ENCODE measurements around the gene CAB39L. TPM values are rescaled to one million over a fixed set of nuclear protein-coding genes. Genes with fewer than 3 reads are reported as not detected.

The CAB39L gene
- total RNA-seq, 1 donor from 2014 or later = 3.4 TPM

DNA sequence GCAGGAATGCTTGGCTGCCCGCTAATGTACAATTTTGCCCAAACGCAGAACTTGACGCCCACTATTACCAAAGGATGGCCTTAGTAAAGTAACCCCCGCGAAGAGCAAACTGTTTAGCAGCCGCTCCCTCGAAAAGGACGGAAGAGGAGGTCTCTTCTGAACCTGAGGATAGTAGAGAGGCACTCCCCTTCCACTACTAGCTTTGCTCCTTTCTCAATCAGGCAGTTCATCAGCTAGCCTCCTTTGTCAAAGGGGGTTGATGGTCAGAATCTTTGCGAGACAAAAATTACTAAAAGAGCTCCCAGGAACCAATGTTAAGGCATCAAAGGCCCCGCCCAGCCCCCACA, 534 bp downstream of the CAB39L start:
- TF ChIP-seq, protein P1, sequence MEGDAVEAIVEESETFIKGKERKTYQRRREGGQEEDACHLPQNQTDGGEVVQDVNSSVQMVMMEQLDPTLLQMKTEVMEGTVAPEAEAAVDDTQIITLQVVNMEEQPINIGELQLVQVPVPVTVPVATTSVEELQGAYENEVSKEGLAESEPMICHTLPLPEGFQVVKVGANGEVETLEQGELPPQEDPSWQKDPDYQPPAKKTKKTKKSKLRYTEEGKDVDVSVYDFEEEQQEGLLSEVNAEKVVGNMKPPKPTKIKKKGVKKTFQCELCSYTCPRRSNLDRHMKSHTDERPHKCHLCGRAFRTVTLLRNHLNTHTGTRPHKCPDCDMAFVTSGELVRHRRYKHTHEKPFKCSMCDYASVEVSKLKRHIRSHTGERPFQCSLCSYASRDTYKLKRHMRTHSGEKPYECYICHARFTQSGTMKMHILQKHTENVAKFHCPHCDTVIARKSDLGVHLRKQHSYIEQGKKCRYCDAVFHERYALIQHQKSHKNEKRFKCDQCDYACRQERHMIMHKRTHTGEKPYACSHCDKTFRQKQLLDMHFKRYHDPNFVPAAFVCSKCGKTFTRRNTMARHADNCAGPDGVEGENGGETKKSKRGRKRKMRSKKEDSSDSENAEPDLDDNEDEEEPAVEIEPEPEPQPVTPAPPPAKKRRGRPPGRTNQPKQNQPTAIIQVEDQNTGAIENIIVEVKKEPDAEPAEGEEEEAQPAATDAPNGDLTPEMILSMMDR (IDR thresholded peaks at IDR 0.05) = no peak
- no peak for ATAC-seq (ENCODE audit: low read depth)
- H3K27me3 Mint-ChIP-seq = no peaks in the 10 kb centered on the region

DNA sequence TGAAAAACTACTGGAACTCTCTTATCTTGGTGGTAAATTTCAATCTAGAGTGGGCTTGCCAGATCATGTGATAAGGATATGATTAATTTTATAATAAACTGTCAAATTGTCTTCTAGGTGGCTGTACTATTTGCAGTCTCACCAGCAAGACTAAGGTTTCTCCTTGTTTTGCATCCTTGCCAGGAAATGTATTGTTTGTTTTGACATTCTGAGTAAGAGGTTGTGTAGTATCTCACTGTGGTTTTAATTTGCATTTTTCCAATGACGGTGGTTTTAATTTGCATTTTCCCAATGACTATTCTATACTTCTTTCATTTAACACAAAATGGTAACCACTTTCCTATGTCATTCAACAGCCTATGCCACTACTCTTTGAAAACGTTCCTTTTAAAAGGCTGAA, 2.0 kb downstream of the CAB39L start:
- ATAC-seq (ENCODE audit: low read depth) = no peak
- Mint-ChIP-seq H3K4me3 (no peak overlapping the region), H3K4me1 (peaks cover 53% of the 10 kb centered on the region), H3K9me3 (no peaks in the 10 kb centered on the region), H3K27me3 (no peaks in the 10 kb centered on the region), H3K36me3 (ENCODE audit: low read depth) (peaks cover 22% of the 10 kb centered on the region), H3K27ac (no peak overlapping the region)
- TF ChIP-seq, protein P1 (IDR thresholded peaks at IDR 0.05) = no peak
- no peak for DNase-seq
- intact Hi-C loops (cut with micrococcal nuclease) = loop anchor here (5.0 kb wide), 3 partner anchors 195 to 1140 kb away; partner anchors contain the start of genes CDADC1 and RB1
- ChIA-PET POLR2A (interaction anchor here (0.7 kb wide), 1 partner anchor 194 kb away, joined by 3 read pairs; no protein-coding TSS in a partner anchor), CTCF (no interaction called here)

More for the DNA sequence above, 534 bp downstream of the CAB39L start:
- DNase-seq = peak; percentile 15
- no peaks in the 10 kb centered on the region for H3K9me3 Mint-ChIP-seq
- H3K4me3 Mint-ChIP-seq = peak overlapping the region; percentile 94
- peak overlapping the region; percentile 99 for H3K27ac Mint-ChIP-seq
- intact Hi-C loops (cut with micrococcal nuclease) = loop anchor here (5.0 kb wide), 3 partner anchors 196 to 1141 kb away; partner anchors contain the start of genes CDADC1 and RB1
- CTCF ChIA-PET = interaction anchor here (1.2 to 2.3 kb wide), 3 partner anchors 12 to 349 kb away, joined by 3 to 18 read pairs (median 3); partner anchors contain the start of gene KPNA3
- H3K36me3 Mint-ChIP-seq (ENCODE audit: low read depth) = peaks cover 22% of the 10 kb centered on the region
- H3K4me1 Mint-ChIP-seq = peaks cover 66% of the 10 kb centered on the region
- POLR2A ChIA-PET = interaction anchor here (0.5 to 4.3 kb wide), 21 partner anchors 10 to 1437 kb away, joined by 3 to 85 read pairs (median 6); partner anchors contain the start of genes ARL11, EBPL, PHF11 and RCBTB1

DNA sequence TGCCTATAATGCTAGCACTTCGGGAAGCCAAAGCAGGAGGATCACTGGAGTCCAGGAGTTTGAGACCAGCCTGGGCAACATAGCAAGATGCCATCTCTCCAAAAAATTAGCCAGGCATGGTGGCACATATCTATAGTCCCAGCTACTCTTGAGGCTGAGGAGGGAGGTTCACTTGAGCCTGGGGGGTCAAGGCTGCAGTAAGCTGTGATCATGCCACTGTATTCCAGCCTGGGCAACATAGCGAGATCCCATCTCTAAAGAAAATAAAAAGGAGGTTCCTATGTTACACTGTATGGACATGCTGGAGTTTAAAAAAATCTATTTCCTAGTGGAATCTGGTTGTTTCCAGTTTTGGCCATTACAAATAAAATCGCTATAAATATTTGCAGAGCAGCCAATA, 2.6 kb downstream of the CAB39L start:
- no peak overlapping the region for H3K27ac Mint-ChIP-seq
- no peaks in the 10 kb centered on the region for H3K9me3 Mint-ChIP-seq
- DNase-seq = no peak
- no peaks in the 10 kb centered on the region for H3K27me3 Mint-ChIP-seq
- peaks cover 48% of the 10 kb centered on the region for H3K4me1 Mint-ChIP-seq
- ChIA-PET POLR2A (interaction anchor here (0.7 kb wide), 2 partner anchors 8 to 194 kb away, joined by 3 read pairs; no protein-coding TSS in a partner anchor), CTCF (no interaction called here)
- H3K4me3 Mint-ChIP-seq = no peak overlapping the region
- peaks cover 20% of the 10 kb centered on the region for H3K36me3 Mint-ChIP-seq (ENCODE audit: low read depth)
- TF ChIP-seq, protein P1 (IDR thresholded peaks at IDR 0.05) = no peak
- intact Hi-C loops (cut with micrococcal nuclease) = loop anchor here (5.0 kb wide), 3 partner anchors 194 to 1139 kb away; partner anchors contain the start of genes CDADC1 and RB1
- ATAC-seq (ENCODE audit: low read depth) = no peak

DNA sequence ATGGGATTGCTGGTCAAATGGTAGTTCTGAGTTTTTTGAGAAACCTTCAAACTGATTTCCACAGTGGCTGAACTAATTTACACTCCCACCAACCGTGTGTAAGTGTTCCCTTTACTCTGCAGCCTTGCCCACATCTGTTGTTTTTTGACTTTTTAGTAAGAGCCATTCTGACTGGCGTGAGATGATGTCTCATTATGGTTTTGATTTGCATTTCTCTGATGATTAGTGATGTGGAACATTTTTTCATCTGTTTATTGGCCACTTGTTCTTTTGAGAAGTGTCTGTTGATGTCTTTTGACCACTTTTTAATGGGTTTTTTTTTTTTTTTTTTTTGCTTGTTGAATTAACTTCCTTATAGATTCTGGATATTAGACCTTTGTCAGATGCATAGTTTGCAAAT, 4.3 kb downstream of the CAB39L start:
- CTCF ChIA-PET = no interaction called here
- intact Hi-C loops (cut with micrococcal nuclease) = loop anchor here (5.0 kb wide), 3 partner anchors 192 to 1137 kb away; partner anchors contain the start of genes CDADC1 and RB1
- no peak overlapping the region for H3K4me3 Mint-ChIP-seq
- POLR2A ChIA-PET = no interaction called here
- peak overlapping the region; percentile 36 for H3K27ac Mint-ChIP-seq
- H3K4me1 Mint-ChIP-seq = peaks cover 34% of the 10 kb centered on the region
- no peak for ATAC-seq (ENCODE audit: low read depth)
- no peaks in the 10 kb centered on the region for H3K9me3 Mint-ChIP-seq
- TF ChIP-seq, protein P1 (IDR thresholded peaks at IDR 0.05) = no peak
- no peaks in the 10 kb centered on the region for H3K27me3 Mint-ChIP-seq
- DNase-seq = no peak
- peaks cover 8% of the 10 kb centered on the region for H3K36me3 Mint-ChIP-seq (ENCODE audit: low read depth)

DNA sequence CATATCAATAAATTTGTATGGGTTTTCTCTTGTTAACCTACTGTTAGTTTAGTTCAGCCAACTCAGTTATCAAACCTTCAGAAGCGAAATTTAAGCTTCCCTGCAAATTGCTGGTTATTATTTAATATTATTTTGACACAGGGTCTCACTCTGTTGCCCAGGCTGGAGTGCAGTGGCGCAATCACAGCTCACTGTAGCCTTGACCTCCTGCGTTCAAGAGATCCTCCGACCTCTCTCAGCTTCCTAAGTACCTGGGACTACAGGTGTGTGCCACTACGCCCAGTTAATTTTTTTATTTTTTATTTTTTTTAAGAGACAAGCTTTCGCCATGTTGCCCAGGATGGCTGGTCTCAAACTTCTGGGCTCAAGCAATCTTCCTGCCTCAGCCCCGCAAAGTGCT, 6.2 kb downstream of the CAB39L start:
- Mint-ChIP-seq H3K36me3 (ENCODE audit: low read depth) (peaks cover 10% of the 10 kb centered on the region), H3K27ac (no peak overlapping the region), H3K27me3 (no peaks in the 10 kb centered on the region), H3K4me3 (no peak overlapping the region), H3K9me3 (no peaks in the 10 kb centered on the region), H3K4me1 (peaks cover 23% of the 10 kb centered on the region)
- ATAC-seq (ENCODE audit: low read depth) (no peak), DNase-seq (no peak)
- ChIA-PET CTCF (no interaction called here), POLR2A (no interaction called here)
- intact Hi-C loops (cut with micrococcal nuclease) = no loop called here
- TF ChIP-seq, protein P1 (IDR thresholded peaks at IDR 0.05) = no peak

Measured in activated B cell treated with CpG ODN at 0.5 μM for 24 hours (primary cell).